ENCODE measurements around the gene CDH12. TPM values are rescaled to one million over a fixed set of nuclear protein-coding genes. Genes with fewer than 3 reads are reported as not detected.

CDH12 gene
- total and polyA plus RNA-seq, 4 donors, result 0.02 to 0.33 (median 0.17) TPM; not detected in 1

- TF ChIP-seq RAD21 (IDR thresholded peaks at IDR 0.05) (no peak), REST (IDR thresholded peaks at IDR 0.05) (no peak), EGR1 (IDR thresholded peaks at IDR 0.05; ENCODE audit: low read depth in 2 of 2) (no peak), SP1 (IDR thresholded peaks at IDR 0.05) (no peak), ZBTB33 (IDR thresholded peaks at IDR 0.05) (no peak), JUND (IDR thresholded peaks at IDR 0.05) (no peak), RXRA (IDR thresholded peaks at IDR 0.05) (no peak), FOXA1 (IDR thresholded peaks at IDR 0.05) (no peak), MAX (IDR thresholded peaks at IDR 0.05) (no peak), FOXA2 (IDR thresholded peaks at IDR 0.05) (no peak)
- peaks cover 0 to 2% (median 0%) of the 10 kb centered on the region in 4 donors for H3K9me3 ChIP-seq (ENCODE audit: control insufficient read depth in 4 of 4, low read length in 3 of 4)
- no peaks in the 10 kb centered on the region for H3K27me3 ChIP-seq (ENCODE audit: control insufficient read depth in 4 of 4, insufficient read depth in 4 of 4, low read length in 3 of 4)
- DNase-seq (ENCODE audit: low spot score), result no peak
- H3K4me1 ChIP-seq (ENCODE audit: control insufficient read depth in 4 of 4, insufficient read depth in 4 of 4, low read length in 3 of 4), result no peaks in the 10 kb centered on the region
- H3K4me3 ChIP-seq (ENCODE audit: low read depth in 1 of 3, low read length in 3 of 3), result no peak overlapping the region
- no peak overlapping the region for H3K9ac ChIP-seq (ENCODE audit: low read depth in 1 of 2, low read length in 2 of 2)
- no peak overlapping the region for H3K27ac ChIP-seq (ENCODE audit: low read depth in 1 of 2, low read length in 2 of 2)
- WGBS, result 74% methylated on average over 4 of the region's 4 CpGs
- H3K36me3 ChIP-seq (ENCODE audit: control insufficient read depth in 4 of 4, insufficient read depth in 3 of 4, low read depth in 1 of 4, low read length in 3 of 4), result no peaks in the 10 kb centered on the region
Observed at GRCh38 chr5:22590677-22591268, 262.4 kb downstream of the CDH12 start.

GRCh38 chr5:22577711-22578110 lies 275.4 kb downstream of the CDH12 start:
- no peak overlapping the region for H3K9ac ChIP-seq (ENCODE audit: low read depth in 1 of 2, low read length in 2 of 2)
- no peaks in the 10 kb centered on the region for H3K9me3 ChIP-seq (ENCODE audit: control insufficient read depth in 4 of 4, low read length in 3 of 4)
- no peak for DNase-seq (ENCODE audit: low spot score)
- 42% methylated on average over 1 of the region's 1 CpG for WGBS
- H3K36me3 ChIP-seq (ENCODE audit: control insufficient read depth in 4 of 4, insufficient read depth in 3 of 4, low read depth in 1 of 4, low read length in 3 of 4), result no peaks in the 10 kb centered on the region
- TF ChIP-seq TAF1 (conservative IDR thresholded peaks at IDR 0.05) (no peak), HNF4A (conservative IDR thresholded peaks at IDR 0.05) (no peak), GABPA (IDR thresholded peaks at IDR 0.05 in 1 of 2, conservative IDR thresholded peaks at IDR 0.05 in 1 of 2) (no peak), HNF4G (IDR thresholded peaks at IDR 0.05) (no peak), RXRA (IDR thresholded peaks at IDR 0.05) (no peak), ZBTB33 (IDR thresholded peaks at IDR 0.05) (no peak), YY1 (IDR thresholded peaks at IDR 0.05) (no peak), NR2F2 (IDR thresholded peaks at IDR 0.05) (no peak), ATF3 (IDR thresholded peaks at IDR 0.05) (no peak), EGR1 (IDR thresholded peaks at IDR 0.05; ENCODE audit: low read depth in 2 of 2) (no peak), CTCF (IDR thresholded peaks at IDR 0.05; ENCODE audit: low read depth, low read length, missing input control) (no peak), FOXA2 (IDR thresholded peaks at IDR 0.05) (no peak), MAX (IDR thresholded peaks at IDR 0.05) (no peak), RAD21 (IDR thresholded peaks at IDR 0.05) (no peak), FOXA1 (IDR thresholded peaks at IDR 0.05) (no peak)
- H3K4me1 ChIP-seq (ENCODE audit: control insufficient read depth in 4 of 4, insufficient read depth in 4 of 4, low read length in 3 of 4), result no peaks in the 10 kb centered on the region
- no peak overlapping the region for H3K4me3 ChIP-seq (ENCODE audit: low read depth in 1 of 3, low read length in 3 of 3)
- no peak overlapping the region for H3K27ac ChIP-seq (ENCODE audit: low read depth in 1 of 2, low read length in 2 of 2)
- H3K27me3 ChIP-seq (ENCODE audit: control insufficient read depth in 4 of 4, insufficient read depth in 4 of 4, low read length in 3 of 4), result no peaks in the 10 kb centered on the region
